Body of pancreas (tissue), 4 donors: Measurements from ENCODE around the gene MFGE8. TPM values are rescaled to one million over a fixed set of nuclear protein-coding genes. Genes with fewer than 3 reads are reported as not detected.

Source experiments
- ATAC-seq: fragments of 150-250 bp; one replicate; pipeline ENCODE4 v1.9.1; 2016
- DNase-seq, 4 donors: peaks; one replicate each; pipeline ENCODE4 v3.0.0-alpha.2; 2019
- H3K27ac ChIP-seq, 4 donors: fragments of 200-600 bp; sonication (generic); 1 replicate in 3 of 4; 2 replicates in 1 of 4; pipeline versions ENCODE4 v1.5.1 to v1.6.1; 2016 to 2019; ENCODE audit warnings: mild to moderate bottlenecking in 1 of 4, mixed read lengths in 1 of 4, moderate library complexity in 1 of 4
- H3K27me3 ChIP-seq, 2 donors: fragments of 200-600 bp; sonication (generic); one replicate each; pipeline ENCODE4 v1.6.0; 2016; ENCODE audit warnings: mild to moderate bottlenecking in 1 of 2
- H3K36me3 ChIP-seq, 2 donors: fragments of 200-600 bp; sonication (generic); replicated peaks in 1 of 2; 2 replicates each; pipeline ENCODE4 v1.5.1; 2016; ENCODE audit warnings: low read depth in 2 of 2; ENCODE audit not compliant: insufficient read depth in 1 of 2
- H3K4me1 ChIP-seq: fragments of 200-600 bp; sonication (generic); one replicate; pipeline ENCODE4 v1.6.0; 2016
- H3K4me3 ChIP-seq, 2 donors: fragments of 200-600 bp; sonication (generic); 1 replicate in 1 of 2; 2 replicates in 1 of 2; pipeline ENCODE4 v1.5.1; 2016 to 2019
- H3K9me3 ChIP-seq, 3 donors: fragments of 200-600 bp; sonication (generic); 1 replicate in 2 of 3; 2 replicates in 1 of 3; pipeline ENCODE4 v1.5.1; 2016
- POLR2A ChIP-seq, 3 donors: fragments of 450-650 bp; IDR thresholded peaks; one replicate each; pipeline ENCODE4 v1.6.1; 2016; ENCODE audit warnings: antibody characterized with exemption in 3 of 3, mild to moderate bottlenecking in 2 of 3
- WGBS, 2 donors: methylation state at CpG; one replicate each; pipeline ENCODE4 v1.1.5; 2017; 5-methylcytosine and 5-hydroxymethylcytosine counted together
- intact Hi-C: fragments of 100-400 bp; cut with DNase I; formaldehyde crosslinking; loops from one replicate; pipeline ENCODE4 v1.15.1; 2023
- total RNA-seq, 2 donors: library from RNA; depleted of rRNA; stranded (reverse); fragments of >200 nt; gene quantifications; one replicate each; pipeline ENCODE4 v1.1.0, GENCODE V29; 2016
- TF ChIP-seq, protein P1 (sequence below), 7 experiments: fragments of 450-650 bp in 4 of 7; fragments of 200-600 bp in 3 of 7; sonication (generic) in 3 of 7; IDR thresholded peaks; one replicate each; pipeline ENCODE4 v1.5.1; 2016 to 2019; ENCODE audit warnings: antibody characterized with exemption in 7 of 7

The MFGE8 gene
- total RNA-seq, 2 donors from 2014 or later, result 51.4 to 77.5 TPM

DNA sequence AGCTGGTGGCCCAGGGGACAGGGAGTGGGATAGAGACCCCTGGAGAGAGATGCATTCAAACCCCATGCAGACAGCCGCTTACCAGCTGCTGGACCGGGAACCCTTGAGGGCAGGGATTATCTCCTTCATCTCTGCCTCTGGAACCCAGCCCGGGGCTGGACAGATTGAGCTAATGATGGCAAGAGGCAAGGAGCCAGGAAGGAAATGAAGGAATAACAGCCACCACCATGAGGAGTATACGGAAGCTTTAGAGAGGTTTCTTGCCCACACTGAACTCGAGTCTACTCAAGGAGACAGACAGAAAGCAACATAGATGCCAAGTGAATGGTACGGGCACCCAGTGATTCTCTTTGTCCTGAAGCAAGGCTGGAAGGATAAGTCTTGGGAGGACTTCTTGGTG, 41.1 kb downstream of the MFGE8 start:
- Histone ChIP-seq H3K4me1 (no peaks in the 10 kb centered on the region), H3K9me3 (no peaks in the 10 kb centered on the region), H3K36me3 (no peaks in the 10 kb centered on the region), H3K27me3 (no peaks in the 10 kb centered on the region), H3K27ac (no peak overlapping the region), H3K4me3 (no peak overlapping the region)
- TF ChIP-seq, protein P1, sequence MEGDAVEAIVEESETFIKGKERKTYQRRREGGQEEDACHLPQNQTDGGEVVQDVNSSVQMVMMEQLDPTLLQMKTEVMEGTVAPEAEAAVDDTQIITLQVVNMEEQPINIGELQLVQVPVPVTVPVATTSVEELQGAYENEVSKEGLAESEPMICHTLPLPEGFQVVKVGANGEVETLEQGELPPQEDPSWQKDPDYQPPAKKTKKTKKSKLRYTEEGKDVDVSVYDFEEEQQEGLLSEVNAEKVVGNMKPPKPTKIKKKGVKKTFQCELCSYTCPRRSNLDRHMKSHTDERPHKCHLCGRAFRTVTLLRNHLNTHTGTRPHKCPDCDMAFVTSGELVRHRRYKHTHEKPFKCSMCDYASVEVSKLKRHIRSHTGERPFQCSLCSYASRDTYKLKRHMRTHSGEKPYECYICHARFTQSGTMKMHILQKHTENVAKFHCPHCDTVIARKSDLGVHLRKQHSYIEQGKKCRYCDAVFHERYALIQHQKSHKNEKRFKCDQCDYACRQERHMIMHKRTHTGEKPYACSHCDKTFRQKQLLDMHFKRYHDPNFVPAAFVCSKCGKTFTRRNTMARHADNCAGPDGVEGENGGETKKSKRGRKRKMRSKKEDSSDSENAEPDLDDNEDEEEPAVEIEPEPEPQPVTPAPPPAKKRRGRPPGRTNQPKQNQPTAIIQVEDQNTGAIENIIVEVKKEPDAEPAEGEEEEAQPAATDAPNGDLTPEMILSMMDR (IDR thresholded peaks at IDR 0.05), result no peak
- TF ChIP-seq POLR2A (IDR thresholded peaks at IDR 0.05), result no peak
- intact Hi-C loops, result no loop called here
- 63 to 65% methylated on average over 6 of the region's 6 CpGs for WGBS, 2 donors
- no peak for DNase-seq
- no peak for ATAC-seq

DNA sequence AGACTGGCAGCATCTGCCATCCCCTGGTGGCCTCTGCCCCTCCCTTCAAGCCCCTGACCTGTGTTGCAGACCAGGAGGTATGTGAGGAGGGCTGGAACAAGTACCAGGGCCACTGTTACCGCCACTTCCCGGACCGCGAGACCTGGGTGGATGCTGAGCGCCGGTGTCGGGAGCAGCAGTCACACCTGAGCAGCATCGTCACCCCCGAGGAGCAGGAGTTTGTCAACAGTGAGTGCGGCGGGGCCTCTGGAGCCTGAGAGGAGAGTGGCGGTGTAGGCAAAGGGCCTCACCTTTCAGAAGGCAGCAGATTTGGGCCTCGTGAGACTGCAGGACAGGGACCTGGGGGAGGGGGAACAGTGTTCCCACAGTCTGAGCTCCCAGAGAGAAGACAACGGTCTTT, 41.9 kb downstream of the MFGE8 start:
- intact Hi-C loops, result no loop called here
- H3K4me1 ChIP-seq, result no peaks in the 10 kb centered on the region

DNA sequence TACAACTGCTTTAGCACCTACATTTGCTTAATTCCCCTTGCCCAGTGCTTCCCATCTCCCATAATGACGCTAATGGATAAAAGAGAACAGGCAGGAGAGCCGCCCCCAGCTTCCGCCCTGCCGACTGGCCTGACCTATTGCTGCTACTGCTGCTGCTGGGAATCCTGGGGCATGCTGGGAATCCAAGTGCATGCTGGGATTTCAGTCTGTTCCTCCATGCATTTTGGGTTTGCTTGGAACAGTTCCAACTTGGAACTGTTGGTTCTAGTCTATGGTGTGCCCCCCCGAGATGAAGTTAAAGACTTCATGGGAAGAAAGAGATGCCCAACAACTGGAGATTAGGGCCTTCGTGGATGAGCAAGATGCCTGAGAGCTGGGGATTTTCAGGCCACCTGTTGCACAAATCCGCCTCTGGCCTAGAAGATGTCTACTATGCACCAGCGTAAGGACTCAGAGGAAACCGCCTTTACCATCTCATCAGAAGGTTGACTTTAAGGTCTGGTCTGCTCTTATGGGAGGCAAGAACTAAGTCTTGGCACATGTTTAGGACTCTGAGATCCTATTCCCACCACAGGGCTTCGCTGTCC, 46.8 kb downstream of the MFGE8 start:
- H3K4me3 ChIP-seq, result no peak overlapping the region
- H3K9me3 ChIP-seq, result no peaks in the 10 kb centered on the region
- intact Hi-C loops, result no loop called here
- H3K4me1 ChIP-seq, result no peaks in the 10 kb centered on the region
- DNase-seq (no peak), ATAC-seq (no peak)
- no peaks in the 10 kb centered on the region for H3K36me3 ChIP-seq
- no peak overlapping the region for H3K27ac ChIP-seq
- no peak for TF ChIP-seq POLR2A (IDR thresholded peaks at IDR 0.05)
- TF ChIP-seq, protein P1 (IDR thresholded peaks at IDR 0.05), result no peak
- WGBS, 2 donors, result 81 to 88% methylated on average over 10 of the region's 10 CpGs
- H3K27me3 ChIP-seq, result no peaks in the 10 kb centered on the region

More for the DNA sequence above, 41.9 kb downstream of the MFGE8 start:
- TF ChIP-seq POLR2A (IDR thresholded peaks at IDR 0.05), result no peak
- TF ChIP-seq, protein P1 (IDR thresholded peaks at IDR 0.05), result no peak
- DNase-seq, result no peak
- WGBS, 2 donors, result 37 to 55% methylated on average over 13 to 14 of the region's 14 CpGs
- ATAC-seq, result no peak
- no peak overlapping the region for H3K27ac ChIP-seq
- no peaks in the 10 kb centered on the region for H3K9me3 ChIP-seq
- H3K4me3 ChIP-seq, result no peak overlapping the region
- H3K36me3 ChIP-seq, result no peaks in the 10 kb centered on the region
- no peaks in the 10 kb centered on the region for H3K27me3 ChIP-seq

DNA sequence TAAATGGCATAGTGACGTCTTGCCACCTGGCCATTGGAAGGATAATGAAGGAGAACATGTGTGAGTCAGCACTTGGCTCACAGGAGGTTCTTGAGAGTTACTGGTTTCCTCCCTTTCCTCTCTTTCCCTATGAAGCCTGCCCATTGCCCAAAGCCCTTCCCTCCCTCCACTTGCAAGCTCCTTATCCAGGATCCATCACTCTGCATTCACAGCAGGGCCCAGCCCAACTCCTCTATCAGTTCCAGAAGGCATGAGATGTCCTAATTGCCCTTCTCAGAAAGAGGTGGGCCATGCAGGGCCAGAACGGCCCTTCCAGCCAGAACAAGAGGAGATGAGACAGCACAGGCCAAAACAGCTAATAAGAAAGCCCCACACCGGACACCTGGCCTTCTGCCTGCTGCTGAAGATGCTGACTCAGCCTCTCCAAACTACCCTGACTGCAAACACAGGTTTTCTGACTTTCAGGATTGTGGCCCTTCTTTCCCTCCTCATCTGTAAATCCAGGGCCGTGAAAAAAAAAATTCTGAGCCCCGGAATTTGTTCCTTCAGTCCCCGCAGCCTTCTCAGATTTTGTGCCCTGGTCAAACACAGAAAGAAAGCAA, 47.6 kb downstream of the MFGE8 start:
- no peak overlapping the region for H3K4me3 ChIP-seq
- no peak overlapping the region for H3K27ac ChIP-seq
- DNase-seq (no peak), ATAC-seq (no peak)
- no peaks in the 10 kb centered on the region for H3K27me3 ChIP-seq
- no peaks in the 10 kb centered on the region for H3K4me1 ChIP-seq
- intact Hi-C loops, result no loop called here
- H3K9me3 ChIP-seq, result no peaks in the 10 kb centered on the region
- TF ChIP-seq POLR2A (IDR thresholded peaks at IDR 0.05), result no peak
- TF ChIP-seq, protein P1 (IDR thresholded peaks at IDR 0.05), result no peak
- no peaks in the 10 kb centered on the region for H3K36me3 ChIP-seq
- 64% methylated on average over 6 of the region's 6 CpGs for WGBS, 2 donors
